AG04449 (cell line): ENCODE data around the gene CDC42EP3.

ENCODE experiments used
- CTCF ChIA-PET: fragments of 350-600 bp; formaldehyde crosslinking; extraction: SDS; loops from one replicate; lab custom pipeline; 2021; ENCODE audit warnings: antibody characterized with exemption; lab: Yijun Ruan, JAX
- POLR2A ChIA-PET: fragments of 400-600, 350-600 bp; formaldehyde crosslinking; extraction: SDS; loops from one replicate; lab custom pipeline; 2020; ENCODE audit warnings: antibody characterized with exemption, inconsistent platforms; lab: Yijun Ruan, JAX
- DNase-seq: peaks from one replicate; pipeline ENCODE4 v3.0.0-alpha.2; 2010; ENCODE audit warnings: low read depth, low spot score
- H3K4me3 ChIP-seq: 2 replicates; pipeline ENCODE4 v1.5.1; 2011; ENCODE audit warnings: low read depth, mild to moderate bottlenecking, control low read depth, low read length
- CTCF ChIP-seq: IDR thresholded peaks from one replicate; pipeline ENCODE4 v1.5.1; 2011; ENCODE audit warnings: mild to moderate bottlenecking, moderate library complexity, low read length, control low read depth, inconsistent platforms; ENCODE audit not compliant: insufficient read depth; ENCODE audit errors: missing control alignments

Gene CDC42EP3

GRCh38 chr2:37604716-37605115 lies 66.7 kb downstream of the CDC42EP3 start:
- TF ChIP-seq CTCF, result no peak
- ChIA-PET POLR2A (no interaction called here), CTCF (interaction anchor here (1.2 to 1.5 kb wide), 2 partner anchors 10 to 12 kb away, joined by 3 to 5 read pairs; no protein-coding TSS in a partner anchor)
- no peak for DNase-seq
- H3K4me3 ChIP-seq, result no peak overlapping the region

- no peak for DNase-seq
- no peak for TF ChIP-seq CTCF
- CTCF ChIA-PET, result no interaction called here
- POLR2A ChIA-PET, result interaction anchor here (0.6 kb wide), 1 partner anchor 110 kb away, joined by 3 read pairs; no protein-coding TSS in a partner anchor
- H3K4me3 ChIP-seq, result no peak overlapping the region
These were observed 68.7 kb downstream of the CDC42EP3 start for GRCh38 chr2:37602702-37603101.

GRCh38 chr2:37602040-37602439 lies 69.4 kb downstream of the CDC42EP3 start:
- no peak for DNase-seq
- no peak for TF ChIP-seq CTCF
- CTCF ChIA-PET, result no interaction called here
- H3K4me3 ChIP-seq, result no peak overlapping the region
- POLR2A ChIA-PET, result no interaction called here

- no peak overlapping the region for H3K4me3 ChIP-seq
- ChIA-PET POLR2A (no interaction called here), CTCF (no interaction called here)
- no peak for TF ChIP-seq CTCF
- no peak for DNase-seq
These were observed 69.9 kb downstream of the CDC42EP3 start for GRCh38 chr2:37601569-37601968.

GRCh38 chr2:37600735-37601134 lies 70.7 kb downstream of the CDC42EP3 start:
- TF ChIP-seq CTCF, result no peak
- no peak for DNase-seq
- no peak overlapping the region for H3K4me3 ChIP-seq
- ChIA-PET CTCF (interaction anchor here (1.0 kb wide), 1 partner anchor 277 kb away, joined by 3 read pairs; no protein-coding TSS in a partner anchor), POLR2A (no interaction called here)

- POLR2A ChIA-PET, result no interaction called here
- CTCF ChIA-PET, result interaction anchor here (1.0 to 1.6 kb wide), 2 partner anchors 13 to 277 kb away, joined by 3 read pairs; no protein-coding TSS in a partner anchor
- H3K4me3 ChIP-seq, result no peak overlapping the region
- no peak for TF ChIP-seq CTCF
- no peak for DNase-seq
These were observed 71.5 kb downstream of the CDC42EP3 start for GRCh38 chr2:37599688-37600525.
